ENCODE measurements around the gene ABCA2. TPM values are rescaled to one million over a fixed set of nuclear protein-coding genes. Genes with fewer than 3 reads are reported as not detected.

The ABCA2 gene
- total and polyA plus RNA-seq, 12 donors, result 16.0 to 46.7 (median 28.1) TPM

DNA sequence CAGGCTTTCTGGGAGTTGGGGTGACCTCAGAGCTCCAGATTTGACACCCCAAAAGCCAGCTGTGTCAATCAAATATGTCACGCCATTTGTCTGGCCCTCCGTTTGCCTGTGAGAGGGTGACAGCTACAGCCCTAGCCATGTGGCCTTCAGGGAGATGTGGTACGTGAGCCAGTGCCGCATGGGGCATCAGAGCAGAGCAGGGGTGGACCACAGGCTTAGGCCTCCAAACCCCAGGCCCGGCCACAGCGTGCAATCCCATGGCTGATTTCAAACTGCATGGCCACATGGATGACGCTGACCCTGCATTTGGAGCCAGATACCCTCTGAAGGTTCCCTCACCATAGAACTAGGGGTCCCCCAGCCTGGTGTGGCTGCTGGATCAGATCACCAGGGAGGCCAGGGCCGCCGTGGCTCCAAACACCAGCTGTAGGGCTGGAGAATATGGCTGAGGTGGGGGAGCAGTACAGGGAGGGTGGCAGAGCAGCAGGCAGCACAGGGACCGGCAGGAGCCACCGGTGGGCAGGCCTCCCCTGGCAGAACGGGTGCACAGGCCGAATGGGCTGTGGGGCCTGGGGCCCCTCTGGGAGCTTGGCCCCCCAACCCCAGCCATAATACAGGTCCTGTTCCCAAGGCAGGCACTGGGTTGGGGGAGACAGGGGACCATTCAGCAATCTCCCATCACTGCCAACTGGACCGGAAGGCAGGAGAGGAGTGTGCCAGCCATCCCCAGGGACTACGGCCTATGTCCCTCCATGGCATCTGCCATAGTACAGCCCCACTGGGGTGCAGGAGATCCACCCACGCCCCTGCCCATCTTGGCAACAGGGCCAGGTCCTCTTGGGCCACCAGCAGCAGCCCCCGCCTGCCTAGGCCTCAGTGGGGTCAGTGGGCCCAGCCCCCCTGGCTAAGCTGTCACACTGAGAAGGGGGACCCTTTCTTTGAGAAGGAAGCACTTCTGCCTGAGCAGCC is 40.8 kb upstream of the ABCA2 start:
- H3K27ac ChIP-seq, result no peak overlapping the region
- H3K36me3 ChIP-seq, result no peaks in the 10 kb centered on the region
- intact Hi-C loops (cut with DNase I), result loop anchor here in 1 of 10 donors (10.0 kb wide), 1 partner anchor 284 kb away; no protein-coding TSS in a partner anchor
- peaks cover 7 to 48% (median 17%) of the 10 kb centered on the region in 9 donors for H3K4me1 ChIP-seq
- 91 to 94% methylated on average over 17 of the region's 17 CpGs for WGBS, 2 donors
- peaks cover 0 to 15% (median 9%) of the 10 kb centered on the region in 7 donors for H3K27me3 ChIP-seq
- H3K4me3 ChIP-seq, result peak overlapping the region in 1 of 10 donors; percentile 58
- TF ChIP-seq CTCF (IDR thresholded peaks at IDR 0.05), result no peak
- ATAC-seq (no peak), DNase-seq (peak in 1 of 2 donors; percentile 18)
- H3K9me3 ChIP-seq, result no peaks in the 10 kb centered on the region

DNA sequence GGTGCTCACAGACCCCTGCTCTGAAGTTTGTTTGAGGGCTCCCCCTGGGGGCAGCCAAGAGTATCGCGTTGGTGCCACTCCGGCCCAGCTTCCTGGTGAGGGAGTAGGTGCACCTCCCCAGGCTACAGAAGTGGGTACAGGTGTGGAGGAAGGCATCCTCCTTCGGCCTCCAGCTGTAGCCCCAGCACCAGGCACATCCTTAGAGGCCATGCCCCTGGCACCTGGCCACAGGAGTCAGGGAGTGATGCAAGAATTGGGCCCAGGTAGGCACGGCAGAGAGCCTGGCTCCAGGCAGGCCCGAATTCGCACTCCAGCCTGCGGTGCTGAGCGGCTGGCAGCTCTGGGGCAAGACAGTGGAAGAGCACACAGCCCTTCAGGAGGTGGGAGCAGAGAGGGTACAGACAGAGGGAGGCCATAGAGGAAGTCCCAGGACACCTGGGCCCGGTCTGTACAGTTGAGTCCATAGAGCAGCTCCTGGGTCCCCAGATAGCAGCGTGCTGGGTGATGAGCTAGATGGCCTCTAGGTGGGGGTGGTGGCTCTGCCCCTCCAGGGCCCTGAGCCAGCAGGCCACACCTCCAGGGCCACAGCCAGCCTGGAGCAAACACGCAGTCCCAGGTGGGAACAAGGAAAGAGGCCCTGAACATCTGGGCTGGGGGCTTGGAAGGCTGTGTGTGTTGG is 40.0 kb upstream of the ABCA2 start:
- H3K27ac ChIP-seq, result no peak overlapping the region
- peak; percentile 78 to 80 for DNase-seq
- no peaks in the 10 kb centered on the region for H3K9me3 ChIP-seq
- WGBS, 2 donors, result 59 to 60% methylated on average over 12 of the region's 12 CpGs
- peak in 7 of 8 donors; percentile 17 to 46 (median 43) for ATAC-seq
- H3K4me3 ChIP-seq, result no peak overlapping the region
- H3K27me3 ChIP-seq, result peaks cover 0 to 15% (median 9%) of the 10 kb centered on the region in 7 donors
- H3K4me1 ChIP-seq, result peaks cover 7 to 44% (median 19%) of the 10 kb centered on the region in 9 donors
- intact Hi-C loops (cut with DNase I), result loop anchor here in 3 of 10 donors (2.0 to 10.0 kb wide), 3 partner anchors 19 to 283 kb away; partner anchors contain the start of gene NPDC1 (in 1 of the 3)
- TF ChIP-seq CTCF (IDR thresholded peaks at IDR 0.05), result peak; percentile 69 to 83 (median 81)
- no peaks in the 10 kb centered on the region for H3K36me3 ChIP-seq

DNA sequence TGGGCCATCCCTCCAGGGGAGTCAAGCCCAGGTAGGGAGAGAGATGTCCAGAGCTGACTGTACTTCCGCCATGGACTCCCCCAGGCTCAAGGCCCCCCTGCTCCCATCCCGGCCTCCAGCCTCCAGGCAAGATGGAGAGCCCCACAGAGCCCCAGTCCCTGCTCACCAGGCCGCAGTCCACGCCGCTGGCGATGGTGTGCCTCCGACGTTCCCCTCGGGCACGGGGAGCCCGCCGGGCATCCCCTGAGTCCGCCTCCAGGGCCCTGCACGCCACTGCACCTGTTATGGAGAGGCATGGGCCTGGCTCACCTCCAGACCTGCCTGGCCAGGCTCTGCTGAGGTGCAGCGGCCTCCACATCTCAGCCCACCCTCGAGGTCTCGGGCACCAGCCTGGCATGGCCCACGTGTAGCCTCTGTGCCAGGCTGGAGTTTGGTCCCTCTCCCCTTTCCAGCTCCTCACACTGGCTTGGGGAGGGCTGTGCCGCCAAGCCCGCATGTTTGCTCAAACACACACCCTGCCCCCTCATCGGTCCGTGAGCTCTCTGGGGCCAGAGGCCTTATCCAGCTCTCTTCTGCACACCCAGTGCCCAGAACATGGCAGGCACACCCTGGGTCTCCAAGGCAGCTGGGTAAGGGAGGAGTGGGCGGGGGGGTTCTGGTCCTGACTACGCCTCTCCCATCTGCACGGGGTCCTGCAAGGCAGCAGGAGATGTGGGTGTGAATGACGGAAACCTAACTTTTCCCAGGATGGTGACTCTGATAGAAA is 38.2 kb upstream of the ABCA2 start:
- ATAC-seq (no peak), DNase-seq (no peak)
- H3K36me3 ChIP-seq, result no peaks in the 10 kb centered on the region
- no peak overlapping the region for H3K27ac ChIP-seq
- no peak for TF ChIP-seq CTCF (IDR thresholded peaks at IDR 0.05)
- 92 to 96% methylated on average over 26 of the region's 26 CpGs for WGBS, 2 donors
- peaks cover 0 to 15% (median 9%) of the 10 kb centered on the region in 7 donors for H3K27me3 ChIP-seq
- peaks cover 6 to 30% (median 16%) of the 10 kb centered on the region in 9 donors for H3K4me1 ChIP-seq
- no peak overlapping the region for H3K4me3 ChIP-seq
- intact Hi-C loops (cut with DNase I), result loop anchor here in 3 of 10 donors (2.0 to 10.0 kb wide), 3 partner anchors 17 to 281 kb away; partner anchors contain the start of gene NPDC1 (in 1 of the 3)
- H3K9me3 ChIP-seq, result no peaks in the 10 kb centered on the region
